ENCODE results near the gene GABRR3.

GABRR3 gene

DNA sequence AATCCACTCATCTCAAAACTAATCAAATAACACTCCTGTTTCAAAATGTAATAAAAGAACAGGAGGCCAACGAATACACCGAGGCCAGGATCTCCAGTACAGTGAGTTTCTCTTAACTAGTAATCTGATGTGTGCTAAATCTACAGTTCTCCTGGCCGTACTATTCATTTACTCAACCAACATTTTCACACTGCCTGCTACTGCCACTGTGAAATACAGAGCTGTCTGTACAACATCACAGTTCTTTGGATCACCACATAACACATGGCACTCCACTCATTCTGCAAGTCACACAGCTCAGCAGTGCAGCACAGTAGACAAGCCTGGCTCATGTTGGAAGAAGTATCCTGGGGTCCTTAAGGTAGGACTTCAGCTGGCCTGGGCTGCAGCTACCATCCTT, 84.8 kb downstream of the GABRR3 start:
- H3K4me3 ChIP-seq (ENCODE audit: low read length), result no peak overlapping the region
- TF ChIP-seq, protein P1, sequence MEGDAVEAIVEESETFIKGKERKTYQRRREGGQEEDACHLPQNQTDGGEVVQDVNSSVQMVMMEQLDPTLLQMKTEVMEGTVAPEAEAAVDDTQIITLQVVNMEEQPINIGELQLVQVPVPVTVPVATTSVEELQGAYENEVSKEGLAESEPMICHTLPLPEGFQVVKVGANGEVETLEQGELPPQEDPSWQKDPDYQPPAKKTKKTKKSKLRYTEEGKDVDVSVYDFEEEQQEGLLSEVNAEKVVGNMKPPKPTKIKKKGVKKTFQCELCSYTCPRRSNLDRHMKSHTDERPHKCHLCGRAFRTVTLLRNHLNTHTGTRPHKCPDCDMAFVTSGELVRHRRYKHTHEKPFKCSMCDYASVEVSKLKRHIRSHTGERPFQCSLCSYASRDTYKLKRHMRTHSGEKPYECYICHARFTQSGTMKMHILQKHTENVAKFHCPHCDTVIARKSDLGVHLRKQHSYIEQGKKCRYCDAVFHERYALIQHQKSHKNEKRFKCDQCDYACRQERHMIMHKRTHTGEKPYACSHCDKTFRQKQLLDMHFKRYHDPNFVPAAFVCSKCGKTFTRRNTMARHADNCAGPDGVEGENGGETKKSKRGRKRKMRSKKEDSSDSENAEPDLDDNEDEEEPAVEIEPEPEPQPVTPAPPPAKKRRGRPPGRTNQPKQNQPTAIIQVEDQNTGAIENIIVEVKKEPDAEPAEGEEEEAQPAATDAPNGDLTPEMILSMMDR (conservative IDR thresholded peaks at IDR 0.05; ENCODE audit: low read length), result no peak

DNA sequence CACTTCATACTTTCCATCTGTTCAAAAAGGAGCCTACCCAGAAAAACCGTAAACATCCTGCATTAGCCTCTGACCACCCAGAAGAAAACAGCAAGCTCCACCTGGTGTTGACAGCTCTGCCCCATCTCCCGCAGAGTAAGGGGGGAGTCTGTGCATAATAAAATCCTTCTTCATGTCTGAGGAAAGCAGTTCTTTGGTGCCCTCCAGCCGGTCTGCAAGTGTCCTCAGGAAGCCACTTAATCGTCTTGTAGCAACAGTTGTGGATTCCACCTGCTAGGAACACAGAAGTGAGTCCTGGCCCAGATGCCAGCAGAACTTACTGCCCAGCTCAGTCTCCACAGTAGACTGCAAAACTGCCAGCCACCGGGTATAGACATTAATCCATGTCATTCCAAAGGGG, 85.4 kb downstream of the GABRR3 start:
- H3K4me3 ChIP-seq (ENCODE audit: low read length), result no peak overlapping the region
- DNase-seq (ENCODE audit: low read depth), result no peak
- TF ChIP-seq, protein P1 (conservative IDR thresholded peaks at IDR 0.05; ENCODE audit: low read length), result no peak

More for the DNA sequence above, 84.8 kb downstream of the GABRR3 start:
- DNase-seq (ENCODE audit: low read depth), result no peak

DNA sequence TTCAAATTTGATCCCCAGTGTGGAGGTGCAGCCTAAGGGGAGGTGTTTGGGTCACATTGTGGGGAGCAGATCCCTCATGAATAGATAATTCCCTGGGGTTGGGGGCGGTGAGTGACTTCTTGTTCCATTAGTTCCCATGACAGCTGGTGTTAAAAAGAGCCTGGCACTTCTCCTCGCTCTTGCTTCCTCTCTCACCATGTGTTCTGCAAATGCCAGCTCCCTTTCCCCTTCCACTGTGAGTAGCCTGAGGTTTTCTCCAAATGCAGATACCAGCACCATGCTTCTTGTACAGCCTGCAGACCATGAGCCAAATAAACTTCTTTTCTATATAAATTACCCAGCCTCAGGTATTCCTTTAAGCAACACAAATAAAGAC, 86.0 kb downstream of the GABRR3 start:
- TF ChIP-seq, protein P1 (conservative IDR thresholded peaks at IDR 0.05; ENCODE audit: low read length), result no peak
- no peak for DNase-seq (ENCODE audit: low read depth)
- no peak overlapping the region for H3K4me3 ChIP-seq (ENCODE audit: low read length)

DNA sequence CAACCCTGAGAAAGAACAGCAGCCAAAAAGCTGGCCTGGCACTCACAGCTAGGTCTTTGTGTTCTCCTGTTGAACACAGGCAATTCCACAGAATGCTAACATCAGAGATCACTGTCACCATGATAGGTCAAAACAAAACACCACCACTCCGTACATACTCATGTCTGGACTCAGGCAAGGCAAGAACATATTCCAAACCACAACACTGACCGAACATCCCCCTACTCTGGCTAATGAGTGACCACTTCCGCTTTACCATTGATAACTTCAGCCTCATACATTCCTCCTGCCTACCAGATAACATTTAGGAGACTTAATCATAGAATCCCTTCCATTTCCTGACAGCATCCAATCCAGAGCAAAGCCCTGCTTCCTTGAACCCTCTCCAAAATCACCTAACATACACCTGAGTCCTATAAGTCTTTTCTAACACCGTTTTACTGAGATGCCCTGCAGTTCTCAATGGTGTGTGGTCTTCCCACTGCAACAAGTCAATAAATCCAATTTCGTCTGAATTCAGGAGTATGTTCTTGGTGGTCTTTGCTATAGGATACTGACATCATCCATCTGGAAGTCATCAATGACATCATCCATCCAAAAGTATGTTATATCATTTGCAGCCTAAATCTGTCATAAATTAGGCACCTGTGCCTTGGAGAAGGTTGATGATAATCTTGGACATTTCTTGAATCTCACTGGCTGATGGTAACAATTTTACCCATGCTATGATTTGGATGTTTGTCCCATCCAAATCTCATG, 86.6 kb downstream of the GABRR3 start:
- no peak overlapping the region for H3K4me3 ChIP-seq (ENCODE audit: low read length)
- DNase-seq (ENCODE audit: low read depth), result no peak
- TF ChIP-seq, protein P1 (conservative IDR thresholded peaks at IDR 0.05; ENCODE audit: low read length), result no peak

DNA sequence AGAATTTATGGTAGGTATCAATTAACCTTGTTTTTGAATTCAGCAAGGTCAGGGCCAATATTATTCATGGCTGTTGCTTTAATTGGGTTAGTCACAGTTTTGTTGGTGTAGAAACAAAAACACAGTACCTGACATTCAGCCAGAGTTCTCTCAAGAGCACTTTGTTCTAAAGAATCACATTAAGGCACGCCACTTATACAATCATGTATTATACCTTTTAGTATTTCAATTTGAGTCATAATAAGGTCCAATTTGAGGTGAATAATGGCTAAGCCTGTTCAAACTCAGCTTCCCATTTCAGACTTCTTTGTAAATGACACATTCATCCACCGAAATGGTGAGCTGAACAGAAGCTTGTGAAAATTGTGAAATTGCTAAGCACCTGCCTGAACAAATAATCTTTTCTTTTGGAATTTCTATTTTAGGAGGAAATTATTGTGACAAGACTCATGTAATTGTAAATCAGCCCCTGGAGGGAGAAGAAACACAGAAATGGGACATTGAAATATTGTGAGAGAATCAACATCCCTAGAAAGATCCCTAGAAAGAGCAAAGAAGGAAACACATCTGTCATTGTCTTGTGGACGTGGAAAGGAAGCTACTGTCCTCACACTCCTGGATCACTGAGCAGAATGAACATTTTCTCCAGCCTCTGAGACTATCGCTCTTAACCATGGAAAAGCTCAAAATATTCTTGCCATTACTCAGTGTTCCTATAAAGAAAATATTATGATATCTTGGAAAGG, 92.1 kb downstream of the GABRR3 start:
- H3K4me3 ChIP-seq (ENCODE audit: low read length), result no peak overlapping the region
- TF ChIP-seq, protein P1 (conservative IDR thresholded peaks at IDR 0.05; ENCODE audit: low read length), result no peak
- no peak for DNase-seq (ENCODE audit: low read depth)

DNA sequence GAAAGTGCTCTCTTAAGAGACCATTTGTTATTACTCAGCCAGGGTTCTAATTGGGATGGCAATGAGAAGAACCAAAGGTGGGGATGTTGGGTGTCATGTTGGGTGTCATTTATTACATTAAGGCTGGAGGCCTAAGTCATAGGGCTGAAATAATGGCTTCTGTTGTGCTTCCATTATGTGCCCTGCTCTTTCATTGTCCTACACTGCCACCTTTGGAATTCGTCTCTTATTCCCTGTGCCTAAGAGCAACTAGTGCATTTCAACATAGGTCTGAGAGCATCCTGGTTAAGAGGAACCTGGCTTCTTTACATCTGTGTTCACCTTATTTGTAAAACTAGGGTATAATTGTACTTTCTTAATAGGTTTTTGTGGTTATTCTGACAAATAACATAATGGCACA, 95.1 kb downstream of the GABRR3 start:
- no peak for DNase-seq (ENCODE audit: low read depth)

More for the DNA sequence above, 95.1 kb downstream of the GABRR3 start:
- no peak overlapping the region for H3K4me3 ChIP-seq (ENCODE audit: low read length)
- TF ChIP-seq, protein P1 (conservative IDR thresholded peaks at IDR 0.05; ENCODE audit: low read length), result 0 out of 2 replicates have a peak, but pooled peaks have one; percentile 10
